ENCODE data around the gene THY1.

DNA sequence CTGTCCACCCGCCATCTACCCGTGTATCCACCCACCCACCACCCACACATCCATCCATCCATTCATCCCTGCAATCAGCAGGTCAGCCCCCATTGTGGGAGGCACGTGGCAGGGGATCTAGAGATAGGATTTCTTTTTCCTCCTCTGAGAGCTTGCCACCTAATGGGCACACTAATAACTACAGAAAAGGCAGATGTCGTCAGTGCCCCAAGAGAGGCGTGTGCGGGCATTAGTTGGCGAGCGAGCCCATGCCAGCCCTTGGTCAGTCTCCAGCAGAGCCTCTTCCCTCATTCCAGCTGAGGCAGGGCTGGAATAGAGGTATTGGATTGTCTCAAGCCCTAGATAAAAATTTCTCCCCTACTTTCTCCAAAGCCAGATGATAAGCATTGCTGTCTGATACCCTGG is 51.2 kb downstream of the THY1 start:
- TF ChIP-seq SP1 (IDR thresholded peaks at IDR 0.05; ENCODE audit: low read depth, low read length) (no peak), KDM1A (IDR thresholded peaks at IDR 0.05; ENCODE audit: borderline replicate concordance, low read length) (no peak), RFX5 (IDR thresholded peaks at IDR 0.05; ENCODE audit: borderline replicate concordance, low read depth, low read length) (no peak)
- TF ChIP-seq, protein P1, sequence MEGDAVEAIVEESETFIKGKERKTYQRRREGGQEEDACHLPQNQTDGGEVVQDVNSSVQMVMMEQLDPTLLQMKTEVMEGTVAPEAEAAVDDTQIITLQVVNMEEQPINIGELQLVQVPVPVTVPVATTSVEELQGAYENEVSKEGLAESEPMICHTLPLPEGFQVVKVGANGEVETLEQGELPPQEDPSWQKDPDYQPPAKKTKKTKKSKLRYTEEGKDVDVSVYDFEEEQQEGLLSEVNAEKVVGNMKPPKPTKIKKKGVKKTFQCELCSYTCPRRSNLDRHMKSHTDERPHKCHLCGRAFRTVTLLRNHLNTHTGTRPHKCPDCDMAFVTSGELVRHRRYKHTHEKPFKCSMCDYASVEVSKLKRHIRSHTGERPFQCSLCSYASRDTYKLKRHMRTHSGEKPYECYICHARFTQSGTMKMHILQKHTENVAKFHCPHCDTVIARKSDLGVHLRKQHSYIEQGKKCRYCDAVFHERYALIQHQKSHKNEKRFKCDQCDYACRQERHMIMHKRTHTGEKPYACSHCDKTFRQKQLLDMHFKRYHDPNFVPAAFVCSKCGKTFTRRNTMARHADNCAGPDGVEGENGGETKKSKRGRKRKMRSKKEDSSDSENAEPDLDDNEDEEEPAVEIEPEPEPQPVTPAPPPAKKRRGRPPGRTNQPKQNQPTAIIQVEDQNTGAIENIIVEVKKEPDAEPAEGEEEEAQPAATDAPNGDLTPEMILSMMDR (IDR thresholded peaks at IDR 0.05; ENCODE audit: control extremely low read depth in 1 of 3, insufficient read depth in 1 of 3, low read depth in 1 of 3, low read length in 3 of 3), result peak in 1 of 3 experiments; percentile 24; a peak in 1 of 4 replicates
- TF ChIP-seq, protein P2, sequence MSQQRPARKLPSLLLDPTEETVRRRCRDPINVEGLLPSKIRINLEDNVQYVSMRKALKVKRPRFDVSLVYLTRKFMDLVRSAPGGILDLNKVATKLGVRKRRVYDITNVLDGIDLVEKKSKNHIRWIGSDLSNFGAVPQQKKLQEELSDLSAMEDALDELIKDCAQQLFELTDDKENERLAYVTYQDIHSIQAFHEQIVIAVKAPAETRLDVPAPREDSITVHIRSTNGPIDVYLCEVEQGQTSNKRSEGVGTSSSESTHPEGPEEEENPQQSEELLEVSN (IDR thresholded peaks at IDR 0.05), result no peak
